ENCODE results near the gene UBAP1. TPM values are rescaled to one million over a fixed set of nuclear protein-coding genes. Genes with fewer than 3 reads are reported as not detected.

The UBAP1 gene
- total RNA-seq, 1 experiment from 2014 or later: 30.8 TPM

- TF ChIP-seq ZBTB33 (IDR thresholded peaks at IDR 0.05; ENCODE audit: extremely low read depth, insufficient replicate concordance, low read length) (no peak), ATF3 (IDR thresholded peaks at IDR 0.05) (no peak), MAX (IDR thresholded peaks at IDR 0.05) (peak; percentile 57)
These were observed at the start of gene UBAP1 (continued) for GRCh38 chr9:34178436-34179212.

GRCh38 chr9:34131571-34131970, 47.3 kb upstream of the UBAP1 start:
- no peak overlapping the region for H3K4me2 ChIP-seq (ENCODE audit: low read length)
- H3K27ac ChIP-seq (ENCODE audit: low read depth, low read length): no peak overlapping the region
- ChIA-PET POLR2A (no interaction called here), CTCF (no interaction called here), RAD21 (ENCODE audit: low non-redundant PET in 1 of 2, low total read pairs in 2 of 2, uncharacterized antibody in 2 of 2, unreplicated experiment in 2 of 2) (no interaction called here)
- no peak overlapping the region for H3K9ac ChIP-seq (ENCODE audit: low read length)
- ATAC-seq (no peak), DNase-seq (ENCODE audit: low read depth, low spot score) (no peak)
- H3K4me3 ChIP-seq (replicated peaks in 1 of 2; ENCODE audit: low read depth in 1 of 2, low read length in 2 of 2): no peak overlapping the region
- H3K79me2 ChIP-seq (ENCODE audit: insufficient read depth, low read length): no peaks in the 10 kb centered on the region
- no peaks in the 10 kb centered on the region for H3K9me3 ChIP-seq (ENCODE audit: control insufficient read depth in 1 of 2, insufficient read depth in 1 of 2, low read depth in 1 of 2, low read length in 2 of 2)
- no peak for TF ChIP-seq EGR1 (IDR thresholded peaks at IDR 0.05; ENCODE audit: low read depth)
- no peak for TF ChIP-seq CBX3 (IDR thresholded peaks at IDR 0.05; ENCODE audit: low read depth)
- TF ChIP-seq, protein P1, sequence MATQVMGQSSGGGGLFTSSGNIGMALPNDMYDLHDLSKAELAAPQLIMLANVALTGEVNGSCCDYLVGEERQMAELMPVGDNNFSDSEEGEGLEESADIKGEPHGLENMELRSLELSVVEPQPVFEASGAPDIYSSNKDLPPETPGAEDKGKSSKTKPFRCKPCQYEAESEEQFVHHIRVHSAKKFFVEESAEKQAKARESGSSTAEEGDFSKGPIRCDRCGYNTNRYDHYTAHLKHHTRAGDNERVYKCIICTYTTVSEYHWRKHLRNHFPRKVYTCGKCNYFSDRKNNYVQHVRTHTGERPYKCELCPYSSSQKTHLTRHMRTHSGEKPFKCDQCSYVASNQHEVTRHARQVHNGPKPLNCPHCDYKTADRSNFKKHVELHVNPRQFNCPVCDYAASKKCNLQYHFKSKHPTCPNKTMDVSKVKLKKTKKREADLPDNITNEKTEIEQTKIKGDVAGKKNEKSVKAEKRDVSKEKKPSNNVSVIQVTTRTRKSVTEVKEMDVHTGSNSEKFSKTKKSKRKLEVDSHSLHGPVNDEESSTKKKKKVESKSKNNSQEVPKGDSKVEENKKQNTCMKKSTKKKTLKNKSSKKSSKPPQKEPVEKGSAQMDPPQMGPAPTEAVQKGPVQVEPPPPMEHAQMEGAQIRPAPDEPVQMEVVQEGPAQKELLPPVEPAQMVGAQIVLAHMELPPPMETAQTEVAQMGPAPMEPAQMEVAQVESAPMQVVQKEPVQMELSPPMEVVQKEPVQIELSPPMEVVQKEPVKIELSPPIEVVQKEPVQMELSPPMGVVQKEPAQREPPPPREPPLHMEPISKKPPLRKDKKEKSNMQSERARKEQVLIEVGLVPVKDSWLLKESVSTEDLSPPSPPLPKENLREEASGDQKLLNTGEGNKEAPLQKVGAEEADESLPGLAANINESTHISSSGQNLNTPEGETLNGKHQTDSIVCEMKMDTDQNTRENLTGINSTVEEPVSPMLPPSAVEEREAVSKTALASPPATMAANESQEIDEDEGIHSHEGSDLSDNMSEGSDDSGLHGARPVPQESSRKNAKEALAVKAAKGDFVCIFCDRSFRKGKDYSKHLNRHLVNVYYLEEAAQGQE (IDR thresholded peaks at IDR 0.05; ENCODE audit: low read depth): no peak
- no peak for TF ChIP-seq SP1 (IDR thresholded peaks at IDR 0.05; ENCODE audit: low read depth)
- no peak for TF ChIP-seq ELF1 (IDR thresholded peaks at IDR 0.05; ENCODE audit: borderline replicate concordance, low read depth)
- TF ChIP-seq RAD21 (IDR thresholded peaks at IDR 0.05; ENCODE audit: low read depth): no peak
- TF ChIP-seq ZFX (IDR thresholded peaks at IDR 0.05): no peak
- TF ChIP-seq MAX (IDR thresholded peaks at IDR 0.05): no peak
- TF ChIP-seq YY1 (IDR thresholded peaks at IDR 0.05; ENCODE audit: extremely low read depth, insufficient replicate concordance, low read depth, low read length): no peak
- no peak for TF ChIP-seq SIN3A (IDR thresholded peaks at IDR 0.05; ENCODE audit: low read depth)
- no TSS peak for BruUV-seq (replicated peaks)
- H4K20me1 ChIP-seq (ENCODE audit: insufficient read depth): no peaks in the 10 kb centered on the region
- no peaks in the 10 kb centered on the region for H3K27me3 ChIP-seq (ENCODE audit: insufficient read depth, low read length)
- intact Hi-C loops (cut with micrococcal nuclease): no loop called here
- no peak overlapping the region for H2AFZ ChIP-seq (ENCODE audit: low read depth, low read length, poor library complexity, severe bottlenecking)
- H3K9me2 ChIP-seq (ENCODE audit: insufficient read depth): no peaks in the 10 kb centered on the region
- peaks cover 4 to 11% of the 10 kb centered on the region in 2 experiments; a peak in 2 of 4 replicates for H3K4me1 ChIP-seq (ENCODE audit: control insufficient read depth in 1 of 2, insufficient read depth in 2 of 2, low read length in 2 of 2)
- no peaks in the 10 kb centered on the region for H3K36me3 ChIP-seq (ENCODE audit: control insufficient read depth in 1 of 2, insufficient read depth in 2 of 2, low read length in 2 of 2)

Measured in HCT116 (cell line).